Chondrocyte (in vitro differentiated cells): ENCODE results near the gene RAB43. TPM values are rescaled to one million over a fixed set of nuclear protein-coding genes. Genes with fewer than 3 reads are reported as not detected.

Source experiments
- DNase-seq: peaks from one replicate; pipeline ENCODE4 v3.0.0; 2021; ENCODE audit warnings: mixed read lengths, low spot score
- H3K27ac Mint-ChIP-seq: one replicate; pipeline ENCODE4 v1.8.0; 2021; ENCODE audit warnings: mild to moderate bottlenecking, moderate library complexity, mixed read lengths; ENCODE audit not compliant: unreplicated experiment
- H3K27me3 Mint-ChIP-seq: 2 replicates; pipeline ENCODE4 v1.8.0; 2021; ENCODE audit warnings: low read depth, mixed read lengths
- H3K36me3 Mint-ChIP-seq: 2 replicates; pipeline ENCODE4 v1.8.0; 2021; ENCODE audit warnings: low read depth, mixed read lengths
- H3K4me1 Mint-ChIP-seq: 2 replicates; pipeline ENCODE4 v1.8.0; 2021; ENCODE audit warnings: low read depth, mild to moderate bottlenecking, mixed read lengths
- H3K4me3 Mint-ChIP-seq: one replicate; pipeline ENCODE4 v1.8.0; 2021; ENCODE audit warnings: mild to moderate bottlenecking, moderate library complexity, mixed read lengths; ENCODE audit not compliant: unreplicated experiment
- H3K9me3 Mint-ChIP-seq: 2 replicates; pipeline ENCODE4 v1.8.0; 2021; ENCODE audit warnings: low read depth, mixed read lengths
- CTCF ChIP-seq: fragments of 200-600 bp; sonication (generic); IDR thresholded peaks from 2 replicates; pipeline ENCODE4 v1.5.0; 2021; ENCODE audit warnings: antibody characterized with exemption, mild to moderate bottlenecking, moderate library complexity
- total RNA-seq: library from RNA; stranded (reverse); gene quantifications from 3 replicates; pipeline ENCODE4 v1.2.1, GENCODE V29; 2021

RAB43 gene
- total RNA-seq, 1 donor from 2014 or later = 26.3 TPM

GRCh38 chr3:129057249-129057648 is 64.4 kb downstream of the RAB43 start:
- no peak for DNase-seq
- H3K36me3 Mint-ChIP-seq = no peaks in the 10 kb centered on the region
- no peak overlapping the region for H3K4me3 Mint-ChIP-seq
- peaks cover 4% of the 10 kb centered on the region for H3K4me1 Mint-ChIP-seq
- no peak for TF ChIP-seq CTCF
- peaks cover 18% of the 10 kb centered on the region for H3K27me3 Mint-ChIP-seq
- no peaks in the 10 kb centered on the region for H3K9me3 Mint-ChIP-seq
- H3K27ac Mint-ChIP-seq = no peak overlapping the region

- Mint-ChIP-seq H3K4me1 (peaks cover 4% of the 10 kb centered on the region), H3K27ac (no peak overlapping the region)
Observed at GRCh38 chr3:129056451-129057173, 65.0 kb downstream of the RAB43 start.

GRCh38 chr3:129054605-129055104 is 66.9 kb downstream of the RAB43 start:
- no peaks in the 10 kb centered on the region for H3K36me3 Mint-ChIP-seq
- peaks cover 18% of the 10 kb centered on the region for H3K27me3 Mint-ChIP-seq
- H3K27ac Mint-ChIP-seq = no peak overlapping the region
- no peak overlapping the region for H3K4me3 Mint-ChIP-seq
- no peak for TF ChIP-seq CTCF
- no peaks in the 10 kb centered on the region for H3K9me3 Mint-ChIP-seq
- no peak for DNase-seq
- peaks cover 4% of the 10 kb centered on the region for H3K4me1 Mint-ChIP-seq

More at GRCh38 chr3:129056451-129057173, 65.0 kb downstream of the RAB43 start:
- Mint-ChIP-seq H3K36me3 (no peaks in the 10 kb centered on the region), H3K4me3 (no peak overlapping the region), H3K9me3 (no peaks in the 10 kb centered on the region), H3K27me3 (peaks cover 18% of the 10 kb centered on the region)
- DNase-seq = no peak
- no peak for TF ChIP-seq CTCF

- H3K4me1 Mint-ChIP-seq = peaks cover 4% of the 10 kb centered on the region
- no peak for DNase-seq
- TF ChIP-seq CTCF = no peak
- H3K9me3 Mint-ChIP-seq = peaks cover 5% of the 10 kb centered on the region
- H3K36me3 Mint-ChIP-seq = peaks cover 2% of the 10 kb centered on the region
- peaks cover 14% of the 10 kb centered on the region for H3K27me3 Mint-ChIP-seq
- H3K4me3 Mint-ChIP-seq = no peak overlapping the region
- no peak overlapping the region for H3K27ac Mint-ChIP-seq
Observed at GRCh38 chr3:129052675-129053074, 68.9 kb downstream of the RAB43 start.

- H3K4me1 Mint-ChIP-seq = peaks cover 4% of the 10 kb centered on the region
- H3K36me3 Mint-ChIP-seq = peaks cover 2% of the 10 kb centered on the region
- no peak overlapping the region for H3K27ac Mint-ChIP-seq
- TF ChIP-seq CTCF = no peak
- H3K27me3 Mint-ChIP-seq = peaks cover 8% of the 10 kb centered on the region
- H3K4me3 Mint-ChIP-seq = no peak overlapping the region
- DNase-seq = no peak
- peaks cover 5% of the 10 kb centered on the region for H3K9me3 Mint-ChIP-seq
Observed at GRCh38 chr3:129051871-129052340, 69.7 kb downstream of the RAB43 start.
